Chondrocyte (in vitro differentiated cells): ENCODE data around the gene SMARCA4. TPM values are rescaled to one million over a fixed set of nuclear protein-coding genes. Genes with fewer than 3 reads are reported as not detected.
A peak's percentile ranks its signal among the peaks of the same experiment; 100 is the strongest.

Source experiments
- DNase-seq: peaks from one replicate; pipeline ENCODE4 v3.0.0; 2021; ENCODE audit warnings: mixed read lengths, low spot score
- H3K27ac Mint-ChIP-seq: one replicate; pipeline ENCODE4 v1.8.0; 2021; ENCODE audit warnings: mild to moderate bottlenecking, moderate library complexity, mixed read lengths; ENCODE audit not compliant: unreplicated experiment
- H3K27me3 Mint-ChIP-seq: 2 replicates; pipeline ENCODE4 v1.8.0; 2021; ENCODE audit warnings: low read depth, mixed read lengths
- H3K36me3 Mint-ChIP-seq: 2 replicates; pipeline ENCODE4 v1.8.0; 2021; ENCODE audit warnings: low read depth, mixed read lengths
- H3K4me1 Mint-ChIP-seq: 2 replicates; pipeline ENCODE4 v1.8.0; 2021; ENCODE audit warnings: low read depth, mild to moderate bottlenecking, mixed read lengths
- H3K4me3 Mint-ChIP-seq: one replicate; pipeline ENCODE4 v1.8.0; 2021; ENCODE audit warnings: mild to moderate bottlenecking, moderate library complexity, mixed read lengths; ENCODE audit not compliant: unreplicated experiment
- H3K9me3 Mint-ChIP-seq: 2 replicates; pipeline ENCODE4 v1.8.0; 2021; ENCODE audit warnings: low read depth, mixed read lengths
- CTCF ChIP-seq: fragments of 200-600 bp; sonication (generic); IDR thresholded peaks from 2 replicates; pipeline ENCODE4 v1.5.0; 2021; ENCODE audit warnings: antibody characterized with exemption, mild to moderate bottlenecking, moderate library complexity
- total RNA-seq: library from RNA; stranded (reverse); gene quantifications from 3 replicates; pipeline ENCODE4 v1.2.1, GENCODE V29; 2021

The SMARCA4 gene
- total RNA-seq, 1 donor from 2014 or later = 107 TPM

GRCh38 chr19:10983026-10983425, 22.2 kb downstream of the SMARCA4 start:
- Mint-ChIP-seq H3K36me3 (peaks cover 8% of the 10 kb centered on the region), H3K27ac (no peak overlapping the region), H3K4me3 (no peak overlapping the region), H3K4me1 (peaks cover 12% of the 10 kb centered on the region), H3K9me3 (no peaks in the 10 kb centered on the region), H3K27me3 (no peaks in the 10 kb centered on the region)
- no peak for TF ChIP-seq CTCF
- no peak for DNase-seq

- Mint-ChIP-seq H3K27ac (no peak overlapping the region), H3K4me3 (no peak overlapping the region), H3K4me1 (peaks cover 11% of the 10 kb centered on the region), H3K27me3 (no peaks in the 10 kb centered on the region), H3K9me3 (no peaks in the 10 kb centered on the region), H3K36me3 (peaks cover 10% of the 10 kb centered on the region)
- TF ChIP-seq CTCF = peak; percentile 7
- no peak for DNase-seq
Observed at GRCh38 chr19:10984166-10984735, 23.4 kb downstream of the SMARCA4 start.

GRCh38 chr19:10985502-10985901, 24.7 kb downstream of the SMARCA4 start:
- H3K4me3 Mint-ChIP-seq = no peak overlapping the region
- H3K9me3 Mint-ChIP-seq = no peaks in the 10 kb centered on the region
- TF ChIP-seq CTCF = no peak
- peaks cover 11% of the 10 kb centered on the region for H3K4me1 Mint-ChIP-seq
- H3K36me3 Mint-ChIP-seq = peaks cover 10% of the 10 kb centered on the region
- H3K27me3 Mint-ChIP-seq = no peaks in the 10 kb centered on the region
- DNase-seq = no peak
- no peak overlapping the region for H3K27ac Mint-ChIP-seq

GRCh38 chr19:10986301-10987127, 25.7 kb downstream of the SMARCA4 start:
- no peaks in the 10 kb centered on the region for H3K9me3 Mint-ChIP-seq

More at GRCh38 chr19:10986301-10987127, 25.7 kb downstream of the SMARCA4 start:
- H3K27ac Mint-ChIP-seq = no peak overlapping the region
- peaks cover 13% of the 10 kb centered on the region for H3K36me3 Mint-ChIP-seq
- DNase-seq = no peak
- H3K4me3 Mint-ChIP-seq = no peak overlapping the region
- no peak for TF ChIP-seq CTCF
- no peaks in the 10 kb centered on the region for H3K27me3 Mint-ChIP-seq
- peaks cover 3% of the 10 kb centered on the region for H3K4me1 Mint-ChIP-seq
